GM12864 (cell line): ENCODE results near the gene MED12L.

Source experiments
- DNase-seq: peaks from one replicate; pipeline ENCODE4 v3.0.0-alpha.2; 2011; ENCODE audit warnings: low read depth
- H3K4me3 ChIP-seq: 2 replicates; pipeline ENCODE4 v1.5.1; 2011; ENCODE audit warnings: mild to moderate bottlenecking, low read depth, low read length, control low read depth
- TF ChIP-seq, protein P1 (sequence below): IDR thresholded peaks from 2 replicates; pipeline ENCODE4 v1.5.1; 2011; ENCODE audit warnings: low read depth, mild to moderate bottlenecking, moderate library complexity, low read length, control low read depth, inconsistent platforms; ENCODE audit errors: missing control alignments

Gene MED12L

DNA sequence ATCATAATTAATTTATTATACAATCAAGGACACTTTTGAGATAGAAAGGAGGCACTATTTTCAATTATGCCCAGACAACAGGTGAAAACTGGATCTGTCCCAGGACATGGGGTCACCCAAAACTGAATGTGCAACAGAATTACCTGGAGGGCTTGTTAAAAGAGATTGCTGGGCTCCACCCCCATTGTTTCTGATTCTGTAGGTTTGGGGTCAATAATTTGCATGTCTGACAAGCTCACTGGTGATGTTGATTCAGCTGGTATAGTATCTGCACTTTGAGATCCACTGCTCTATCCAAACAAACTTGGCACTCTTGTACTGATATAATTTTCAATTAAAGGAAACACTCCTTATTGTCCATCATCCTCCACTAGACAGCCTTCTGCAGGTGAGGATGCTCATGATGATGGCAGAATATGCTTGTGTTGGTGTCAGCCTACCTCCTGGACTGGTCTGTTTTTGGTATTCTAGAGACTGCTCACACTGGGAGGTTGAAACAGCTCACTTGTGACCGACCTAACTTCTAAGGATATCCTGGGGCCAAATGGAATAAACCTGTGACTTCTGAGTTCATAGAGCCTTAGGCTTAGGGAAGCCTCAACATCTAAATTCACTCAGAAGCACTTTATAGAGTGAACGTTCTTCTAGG, 190.7 kb downstream of the MED12L start:
- no peak for DNase-seq
- no peak overlapping the region for H3K4me3 ChIP-seq
- TF ChIP-seq, protein P1, sequence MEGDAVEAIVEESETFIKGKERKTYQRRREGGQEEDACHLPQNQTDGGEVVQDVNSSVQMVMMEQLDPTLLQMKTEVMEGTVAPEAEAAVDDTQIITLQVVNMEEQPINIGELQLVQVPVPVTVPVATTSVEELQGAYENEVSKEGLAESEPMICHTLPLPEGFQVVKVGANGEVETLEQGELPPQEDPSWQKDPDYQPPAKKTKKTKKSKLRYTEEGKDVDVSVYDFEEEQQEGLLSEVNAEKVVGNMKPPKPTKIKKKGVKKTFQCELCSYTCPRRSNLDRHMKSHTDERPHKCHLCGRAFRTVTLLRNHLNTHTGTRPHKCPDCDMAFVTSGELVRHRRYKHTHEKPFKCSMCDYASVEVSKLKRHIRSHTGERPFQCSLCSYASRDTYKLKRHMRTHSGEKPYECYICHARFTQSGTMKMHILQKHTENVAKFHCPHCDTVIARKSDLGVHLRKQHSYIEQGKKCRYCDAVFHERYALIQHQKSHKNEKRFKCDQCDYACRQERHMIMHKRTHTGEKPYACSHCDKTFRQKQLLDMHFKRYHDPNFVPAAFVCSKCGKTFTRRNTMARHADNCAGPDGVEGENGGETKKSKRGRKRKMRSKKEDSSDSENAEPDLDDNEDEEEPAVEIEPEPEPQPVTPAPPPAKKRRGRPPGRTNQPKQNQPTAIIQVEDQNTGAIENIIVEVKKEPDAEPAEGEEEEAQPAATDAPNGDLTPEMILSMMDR: no peak

DNA sequence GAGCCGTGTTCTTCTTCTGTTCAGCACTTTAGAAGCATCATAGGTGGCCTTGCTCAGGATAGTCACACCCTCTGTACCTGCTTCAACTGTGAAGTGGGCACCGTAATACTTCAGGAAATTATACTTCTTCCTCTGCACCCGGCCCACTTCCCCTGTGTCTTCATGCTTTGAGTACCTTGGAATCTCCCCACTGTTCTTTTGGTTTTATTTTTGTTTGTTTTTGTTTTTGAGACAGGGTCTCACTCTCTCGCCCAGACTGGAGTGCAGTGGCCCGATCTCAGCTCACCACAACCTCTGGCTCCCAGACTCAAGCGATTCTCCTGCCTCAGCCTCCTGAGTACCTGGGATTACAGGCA, 191.2 kb downstream of the MED12L start:
- TF ChIP-seq, protein P1: no peak

DNA sequence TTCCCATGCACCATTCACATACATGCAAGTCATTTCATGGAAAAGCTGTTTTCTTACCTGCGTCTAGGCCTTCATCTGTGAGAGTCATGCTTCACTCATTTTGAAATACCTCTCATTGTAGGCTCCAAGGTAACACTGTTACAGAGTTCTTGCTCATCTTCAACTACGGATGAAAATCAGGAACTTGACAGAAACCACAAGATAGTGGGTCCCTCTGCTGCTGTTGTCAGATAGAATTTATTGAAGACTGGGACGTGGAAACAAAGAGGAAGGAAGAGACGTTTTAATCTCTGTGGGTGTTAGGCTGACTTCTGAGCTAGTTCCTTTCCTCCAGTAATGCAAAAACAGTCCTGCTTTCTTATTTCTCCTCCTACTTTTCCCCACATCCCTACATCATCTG, 192.8 kb downstream of the MED12L start, which contains the start of gene P2RY14:
P2RY14 (minus strand) TSS at position 313 of the 400 bp plus-strand sequence. CDS start 64,226 bp downstream, outside the sequence.
- TF ChIP-seq, protein P1: no peak
- no peak for DNase-seq
- H3K4me3 ChIP-seq: no peak within 1 kb of the TSS

More for the DNA sequence above, 191.2 kb downstream of the MED12L start:
- no peak overlapping the region for H3K4me3 ChIP-seq
- DNase-seq: no peak

DNA sequence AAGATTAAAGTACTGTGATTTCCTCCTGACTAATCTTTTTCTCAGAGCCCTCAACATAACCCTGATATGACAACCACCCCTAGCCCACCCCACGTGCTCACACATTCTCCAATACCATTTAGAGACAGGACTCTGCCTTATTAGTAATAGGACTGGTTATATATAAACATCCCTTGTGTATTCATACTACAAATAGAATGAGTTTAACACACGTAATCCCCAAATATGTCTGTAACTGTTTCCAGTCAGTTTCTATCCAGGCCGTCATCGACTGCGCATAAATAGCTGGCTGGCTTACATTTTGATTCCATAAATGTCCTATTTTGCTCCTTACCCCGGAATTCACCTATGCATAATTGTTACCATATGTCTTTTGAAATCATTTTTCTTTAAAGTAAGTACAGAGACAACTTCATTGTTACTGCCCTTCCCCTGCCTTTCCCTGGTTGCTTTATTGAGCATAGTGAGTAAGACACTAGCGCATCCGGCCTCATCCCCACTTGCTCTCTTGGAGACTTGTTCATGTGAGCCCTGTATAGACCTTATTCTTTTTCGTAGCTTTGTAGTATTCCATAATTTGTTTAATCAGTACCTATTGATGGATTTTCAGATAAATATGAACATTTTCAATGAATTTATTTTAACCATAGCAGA, 196.3 kb downstream of the MED12L start:
- TF ChIP-seq, protein P1: no peak
- DNase-seq: no peak
- H3K4me3 ChIP-seq: no peak overlapping the region

DNA sequence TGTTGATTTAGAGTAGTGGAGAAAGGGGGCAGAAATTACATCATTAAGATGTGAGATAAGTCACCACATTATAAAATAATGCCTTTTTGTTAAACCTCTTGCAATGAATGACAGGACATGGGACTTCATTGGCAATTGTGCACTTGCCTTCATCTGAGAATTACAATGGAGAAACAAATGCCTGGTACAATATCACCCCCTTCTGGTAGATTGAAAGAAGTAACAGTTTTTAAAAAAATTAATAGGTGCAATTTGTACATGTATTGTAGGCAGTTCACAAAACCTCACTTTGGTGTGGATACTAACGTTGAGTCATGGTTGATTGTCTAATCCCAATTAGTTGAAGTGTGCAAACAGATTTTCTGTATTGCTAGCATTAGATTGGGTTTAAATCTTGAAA, 197.5 kb downstream of the MED12L start:
- TF ChIP-seq, protein P1: peak; percentile 51
- DNase-seq: peak; percentile 25

DNA sequence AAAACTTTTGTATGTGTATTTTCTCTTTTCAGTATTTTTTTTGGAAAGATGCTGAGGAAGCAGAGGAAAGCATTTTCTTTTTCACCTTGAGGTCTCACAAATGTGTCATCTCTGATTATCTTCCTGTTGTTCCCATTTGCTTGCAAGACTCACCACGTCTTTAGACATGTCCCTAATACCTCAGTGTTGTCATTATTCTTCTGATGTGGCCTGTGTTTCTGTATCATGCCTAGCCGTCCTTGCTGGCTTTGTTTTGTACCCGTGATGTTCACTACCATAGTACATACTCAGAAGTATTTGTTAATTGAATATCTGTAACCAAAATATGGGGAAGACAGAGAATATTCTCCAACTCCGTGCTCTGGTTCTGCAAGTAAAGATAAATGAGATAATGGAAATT, 197.9 kb downstream of the MED12L start:
- TF ChIP-seq, protein P1: no peak
- no peak for DNase-seq
- no peak overlapping the region for H3K4me3 ChIP-seq

More for the DNA sequence above, 197.5 kb downstream of the MED12L start:
- no peak overlapping the region for H3K4me3 ChIP-seq

DNA sequence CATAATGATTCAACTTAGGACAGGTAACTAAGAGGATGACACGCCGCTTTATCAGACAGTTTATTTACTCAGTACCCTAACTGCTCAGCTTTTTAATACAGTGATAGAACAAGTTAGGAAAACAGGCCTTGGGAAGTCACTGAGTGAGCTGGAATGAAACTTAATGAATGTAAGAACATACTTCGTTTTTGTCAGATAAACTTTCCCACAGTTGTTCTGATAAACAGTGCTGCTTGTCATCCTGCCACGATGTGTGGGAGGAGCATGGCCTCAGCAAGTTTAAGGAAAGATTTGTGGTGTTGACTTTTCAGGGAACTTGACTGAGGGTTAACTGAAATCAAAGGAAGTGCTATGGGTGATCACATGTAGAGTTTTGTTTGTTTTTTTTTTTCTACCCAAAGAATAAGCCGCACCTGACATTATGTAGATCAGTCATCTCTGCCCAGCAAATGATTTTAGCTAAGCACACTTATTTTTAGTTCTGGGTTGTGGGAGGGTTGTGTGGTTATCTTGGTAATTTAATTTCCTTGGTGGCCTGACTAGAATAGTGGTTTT, 198.5 kb downstream of the MED12L start:
- TF ChIP-seq, protein P1: no peak
- H3K4me3 ChIP-seq: no peak overlapping the region
- DNase-seq: no peak
